Endothelial cell of umbilical vein (primary cell): ENCODE data around the gene NR3C1.

Experiments
- CTCF ChIP-seq, 2 donors: IDR thresholded peaks; 1 replicate in 1 of 2; 2 replicates in 1 of 2; pipeline ENCODE4 v1.5.1; 2011; ENCODE audit warnings: low read length in 2 of 2, mild to moderate bottlenecking in 2 of 2, moderate library complexity in 2 of 2, control low read depth in 1 of 2, inconsistent platforms in 1 of 2, low read depth in 1 of 2; ENCODE audit not compliant: insufficient read depth in 1 of 2; ENCODE audit errors: extremely low read depth in 1 of 2
- EZH2 ChIP-seq: IDR thresholded peaks from 2 replicates; pipeline ENCODE4 v1.6.1; 2012; ENCODE audit warnings: borderline replicate concordance, low read depth, mild to moderate bottlenecking, moderate library complexity, low read length, inconsistent platforms; ENCODE audit not compliant: severe bottlenecking
- JUN ChIP-seq: IDR thresholded peaks from 2 replicates; pipeline ENCODE4 v1.6.1; 2011; ENCODE audit warnings: borderline replicate concordance, low read depth; ENCODE audit not compliant: insufficient read length, insufficient read depth
- MAX ChIP-seq: IDR thresholded peaks from 2 replicates; pipeline ENCODE4 v1.6.1; 2011; ENCODE audit not compliant: insufficient read depth, insufficient read length
- MYC ChIP-seq: IDR thresholded peaks from one replicate; pipeline ENCODE4 v1.6.1; 2011; ENCODE audit warnings: mild to moderate bottlenecking, low read depth, low read length
- POLR2AphosphoS5 ChIP-seq: IDR thresholded peaks from 2 replicates; pipeline ENCODE4 v1.6.1; 2012; ENCODE audit warnings: low read depth, mild to moderate bottlenecking, control low read depth, low read length, moderate library complexity; ENCODE audit not compliant: insufficient read depth

- TF ChIP-seq CTCF (IDR thresholded peaks at IDR 0.05; ENCODE audit: extremely low read depth in 1 of 2, insufficient read depth in 1 of 2, low read depth in 1 of 2, low read length in 2 of 2) = no peak
- TF ChIP-seq MAX = no peak
- no peak for TF ChIP-seq POLR2AphosphoS5
- no peak for TF ChIP-seq JUN
- no peak for TF ChIP-seq MYC
- TF ChIP-seq EZH2 = no peak
Measured at GRCh38 chr5:143341807-143342570, 61.5 kb downstream of the NR3C1 start.
